ENCODE data around the gene MCC.

- peak in 1 of 6 experiments; percentile 11 for TF ChIP-seq CTCF (IDR thresholded peaks at IDR 0.05)
- no peak for TF ChIP-seq POLR2A (IDR thresholded peaks at IDR 0.05)
Measured at GRCh38 chr5:113336975-113337374, 151.3 kb downstream of the MCC start.

All from upper lobe of left lung (tissue), 4 donors.